Coronary artery (tissue), 2 donors: ENCODE measurements around the gene AATK.

ENCODE experiments used
- DNase-seq: peaks from one replicate; pipeline ENCODE4 v3.0.0-alpha.2; 2017; ENCODE audit warnings: low spot score
- H3K27ac ChIP-seq, 2 donors: fragments of 200-600 bp; sonication (generic); one replicate each; pipeline ENCODE4 v1.5.1; 2016 to 2019
- H3K4me3 ChIP-seq: fragments of 200-600 bp; sonication (generic); 2 replicates; pipeline ENCODE4 v1.5.1; 2016; ENCODE audit warnings: mild to moderate bottlenecking, moderate library complexity
- TF ChIP-seq, protein P1 (sequence below): fragments of 200-600 bp; sonication (generic); IDR thresholded peaks from one replicate; pipeline ENCODE4 v1.5.1; 2019; ENCODE audit warnings: antibody characterized with exemption

Gene AATK

DNA sequence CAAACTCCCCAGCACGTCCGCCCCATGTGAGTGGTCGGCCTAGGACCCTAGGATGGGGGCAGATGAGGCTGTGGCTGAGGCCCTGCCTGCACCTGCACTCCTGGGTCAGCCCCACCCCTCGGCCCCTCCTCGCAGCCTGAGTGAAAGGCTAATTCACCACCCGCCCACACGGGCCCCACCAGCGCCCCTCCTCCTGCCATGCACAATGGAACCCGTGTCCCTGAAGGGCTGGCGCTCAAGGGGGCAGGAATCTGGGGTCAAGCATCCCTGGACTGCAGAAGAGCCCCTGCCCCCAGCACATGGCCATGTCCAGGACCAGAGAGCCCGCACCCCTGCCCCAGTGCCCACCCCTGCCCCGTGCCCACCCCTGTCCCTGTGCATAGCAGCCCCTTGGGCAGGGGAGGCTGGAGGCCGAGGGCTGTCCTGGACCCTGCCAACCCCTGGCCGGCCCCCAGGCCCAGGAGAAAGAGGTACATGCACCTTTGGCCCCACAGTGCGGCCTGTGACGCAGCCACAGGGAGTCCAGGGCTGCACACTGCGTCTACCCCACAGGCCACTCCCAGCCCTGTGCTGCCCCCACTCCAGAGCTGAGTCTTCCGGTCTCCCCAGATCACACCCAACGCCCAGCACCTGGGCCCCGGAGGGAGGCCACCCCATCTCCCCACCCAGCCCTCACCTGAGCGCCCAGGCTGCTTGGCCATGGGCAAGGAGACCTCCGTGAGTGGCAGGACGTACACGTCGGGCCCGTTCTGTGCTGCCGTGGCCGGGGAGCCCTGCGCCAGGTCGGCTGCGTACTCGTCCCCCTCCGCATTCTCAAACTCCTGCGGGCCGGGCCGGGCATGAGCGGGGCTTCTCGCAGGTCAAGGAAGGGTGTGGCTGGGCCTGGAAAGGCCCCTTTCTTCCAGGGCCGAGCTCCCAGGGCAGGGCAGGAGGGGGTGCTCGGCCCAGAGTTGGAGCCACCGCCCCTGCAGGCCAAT, 35.3 kb downstream of the AATK start:
- H3K27ac ChIP-seq, result peak overlapping the region in 1 of 2 donors; percentile 11
- no peak for DNase-seq
- H3K4me3 ChIP-seq, result no peak overlapping the region
- TF ChIP-seq, protein P1, sequence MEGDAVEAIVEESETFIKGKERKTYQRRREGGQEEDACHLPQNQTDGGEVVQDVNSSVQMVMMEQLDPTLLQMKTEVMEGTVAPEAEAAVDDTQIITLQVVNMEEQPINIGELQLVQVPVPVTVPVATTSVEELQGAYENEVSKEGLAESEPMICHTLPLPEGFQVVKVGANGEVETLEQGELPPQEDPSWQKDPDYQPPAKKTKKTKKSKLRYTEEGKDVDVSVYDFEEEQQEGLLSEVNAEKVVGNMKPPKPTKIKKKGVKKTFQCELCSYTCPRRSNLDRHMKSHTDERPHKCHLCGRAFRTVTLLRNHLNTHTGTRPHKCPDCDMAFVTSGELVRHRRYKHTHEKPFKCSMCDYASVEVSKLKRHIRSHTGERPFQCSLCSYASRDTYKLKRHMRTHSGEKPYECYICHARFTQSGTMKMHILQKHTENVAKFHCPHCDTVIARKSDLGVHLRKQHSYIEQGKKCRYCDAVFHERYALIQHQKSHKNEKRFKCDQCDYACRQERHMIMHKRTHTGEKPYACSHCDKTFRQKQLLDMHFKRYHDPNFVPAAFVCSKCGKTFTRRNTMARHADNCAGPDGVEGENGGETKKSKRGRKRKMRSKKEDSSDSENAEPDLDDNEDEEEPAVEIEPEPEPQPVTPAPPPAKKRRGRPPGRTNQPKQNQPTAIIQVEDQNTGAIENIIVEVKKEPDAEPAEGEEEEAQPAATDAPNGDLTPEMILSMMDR, result no peak

DNA sequence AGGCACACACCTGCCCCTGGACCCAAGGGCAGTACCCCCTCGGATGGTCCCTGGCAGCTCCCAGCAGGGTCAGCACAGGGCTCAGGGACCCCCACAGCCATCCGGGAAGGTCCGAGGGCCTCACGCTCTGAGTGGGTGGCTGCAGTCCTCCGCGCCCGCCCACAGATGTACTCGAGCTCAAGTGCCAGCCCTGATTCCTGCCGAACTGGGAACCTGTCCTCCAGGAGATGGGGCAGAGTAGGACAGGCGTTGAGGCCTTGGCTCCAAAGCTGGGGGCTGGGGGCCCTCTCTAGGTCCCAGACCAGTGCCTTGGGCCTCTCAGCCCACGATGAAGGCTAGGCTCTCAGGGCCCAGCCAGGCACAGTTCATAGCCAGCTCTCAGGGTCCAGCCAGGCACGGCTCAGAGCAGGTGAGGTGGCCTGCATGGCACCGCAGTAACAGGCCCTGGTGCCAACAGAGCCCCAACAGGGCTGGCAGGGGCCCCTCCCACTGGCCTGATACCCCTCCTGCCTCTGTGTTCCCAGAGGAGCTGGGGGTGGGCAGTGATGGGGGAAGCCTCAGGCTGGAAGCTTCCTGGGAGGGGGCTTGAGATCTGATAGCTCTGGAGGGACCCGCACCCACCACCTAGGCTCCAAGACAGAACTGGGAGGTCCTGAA, 36.2 kb downstream of the AATK start:
- Histone ChIP-seq H3K4me3 (no peak overlapping the region), H3K27ac (peak overlapping the region in 1 of 2 donors; percentile 11)
- DNase-seq, result no peak
- TF ChIP-seq, protein P1, result no peak

DNA sequence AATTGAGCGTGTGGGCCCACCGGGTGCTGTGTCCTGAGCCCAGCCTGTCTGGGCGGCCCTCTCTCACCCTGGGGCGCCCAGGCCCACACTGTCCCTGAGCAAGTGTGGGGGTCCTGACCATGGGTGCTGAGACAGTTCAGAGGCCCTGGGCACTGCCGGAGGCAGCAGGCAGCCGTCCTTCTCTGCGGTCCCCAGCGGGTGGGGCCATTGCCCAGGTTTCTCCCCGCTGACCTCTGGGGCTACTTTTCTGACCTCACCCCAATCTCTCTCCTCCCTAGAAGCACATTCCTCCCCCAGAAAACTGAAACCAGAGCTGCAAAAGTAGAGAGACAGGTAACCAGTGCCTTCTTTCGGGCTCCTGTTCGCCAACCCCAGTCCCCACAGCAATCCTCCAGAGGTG, 36.7 kb downstream of the AATK start:
- peak overlapping the region in 1 of 2 donors; percentile 11 for H3K27ac ChIP-seq
- no peak for DNase-seq
- no peak overlapping the region for H3K4me3 ChIP-seq
- TF ChIP-seq, protein P1, result no peak

DNA sequence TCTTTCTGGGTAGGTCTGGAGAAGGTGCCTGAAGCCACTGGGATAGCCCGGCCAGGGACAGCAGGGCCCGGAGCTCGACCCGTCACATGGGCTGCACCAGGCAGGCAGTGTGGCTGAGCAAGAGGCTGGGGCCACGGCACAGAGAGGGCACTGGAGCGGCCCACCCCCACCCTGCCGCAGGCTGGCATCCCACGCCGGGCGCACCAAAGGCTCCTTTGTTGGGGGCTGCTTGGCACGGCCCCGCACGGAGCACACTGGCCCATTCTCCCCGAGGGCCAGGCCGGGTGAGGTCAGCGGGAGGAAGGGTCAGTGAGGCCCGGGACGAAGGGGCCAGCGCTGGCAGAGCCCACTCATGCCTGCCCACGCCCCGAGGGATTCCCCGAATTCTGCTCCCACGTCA, 37.2 kb downstream of the AATK start:
- DNase-seq, result no peak
- Histone ChIP-seq H3K27ac (no peak overlapping the region), H3K4me3 (peak overlapping the region; percentile 35)
- TF ChIP-seq, protein P1, result no peak

DNA sequence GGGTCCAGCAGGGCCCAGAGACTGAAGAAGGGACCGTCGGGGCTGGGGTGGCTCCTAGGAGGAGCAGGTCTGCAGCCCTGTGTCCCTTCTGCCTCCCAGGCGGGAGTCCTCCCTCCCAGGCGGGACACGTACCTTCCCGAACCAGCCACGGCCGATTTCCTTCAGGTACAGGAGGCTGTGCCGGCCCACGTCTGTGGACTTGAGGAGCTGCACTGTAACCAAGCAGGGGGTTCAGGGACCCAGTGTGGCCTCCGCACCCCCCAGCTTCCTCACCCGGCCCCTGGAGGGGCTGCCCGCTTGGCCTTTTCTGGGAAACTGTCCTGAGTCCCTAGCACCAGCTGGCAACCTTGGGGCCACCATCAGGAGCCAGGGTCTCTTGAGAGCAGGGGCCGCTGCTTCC, 37.7 kb downstream of the AATK start:
- Histone ChIP-seq H3K4me3 (peak overlapping the region; percentile 35), H3K27ac (no peak overlapping the region)
- no peak for DNase-seq
- TF ChIP-seq, protein P1, result no peak

DNA sequence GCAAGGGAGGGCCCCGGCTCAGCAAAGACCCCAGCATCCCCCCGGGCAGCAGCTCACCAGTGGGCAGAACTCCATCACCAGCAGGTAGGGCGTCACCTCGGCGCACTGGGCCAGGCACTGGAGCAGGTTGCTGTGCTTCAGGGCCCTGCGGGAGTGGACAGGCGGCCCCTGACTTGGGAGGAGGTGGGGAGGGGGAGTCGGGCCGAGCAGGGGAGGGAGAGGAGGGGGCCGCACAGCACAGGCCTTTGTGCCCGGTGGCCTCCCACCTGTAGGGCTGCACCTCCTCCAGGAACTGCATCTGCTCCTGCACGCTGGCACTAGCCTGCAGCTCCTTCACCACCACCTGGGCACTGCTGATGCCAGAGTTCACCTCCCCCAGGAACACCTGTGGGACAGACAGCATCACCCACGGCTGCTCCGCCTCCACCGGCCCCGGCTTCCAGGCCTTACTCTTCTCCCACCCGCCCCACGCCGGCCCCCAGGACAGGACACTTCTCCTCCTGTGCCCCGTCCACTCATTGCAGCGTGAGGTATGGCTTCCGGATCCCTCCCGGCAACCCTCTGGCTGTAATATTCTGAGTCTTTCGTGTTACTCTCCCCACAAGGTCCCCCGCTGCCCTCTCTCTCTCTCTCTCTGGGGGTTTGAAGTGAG, 38.4 kb downstream of the AATK start:
- Histone ChIP-seq H3K27ac (no peak overlapping the region), H3K4me3 (peak overlapping the region; percentile 35)
- DNase-seq, result no peak
- TF ChIP-seq, protein P1, result no peak
